ENCODE data around the gene GPR39. TPM values are rescaled to one million over a fixed set of nuclear protein-coding genes. Genes with fewer than 3 reads are reported as not detected.

The GPR39 gene
- total RNA-seq, 2 donors from 2014 or later: 7.3 to 9.6 TPM

DNA sequence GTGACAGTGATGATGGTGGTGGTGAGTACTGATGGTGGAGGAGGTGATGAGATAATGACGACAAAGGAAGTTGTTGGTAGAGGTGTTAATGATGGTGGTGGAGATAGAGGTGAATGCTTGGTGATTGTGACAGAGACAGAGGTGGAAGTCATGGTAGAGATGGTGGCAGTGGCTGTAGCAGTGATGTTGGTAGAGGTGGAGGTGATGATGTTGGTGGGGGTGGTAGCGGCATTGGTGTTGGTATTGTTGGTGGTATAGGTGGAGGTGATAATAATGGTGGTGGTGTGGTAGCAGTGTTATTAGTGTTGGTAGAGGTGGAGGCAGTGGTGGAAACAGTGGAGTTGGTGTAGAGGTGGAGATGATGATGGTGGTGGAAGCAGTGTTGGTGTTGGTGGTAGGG is 217.0 kb downstream of the GPR39 start:
- H3K9me3 ChIP-seq: no peaks in the 10 kb centered on the region
- no peaks in the 10 kb centered on the region for H3K36me3 ChIP-seq (replicated peaks in 1 of 2; ENCODE audit: insufficient read depth in 1 of 2, low read depth in 2 of 2)
- H3K27me3 ChIP-seq: no peaks in the 10 kb centered on the region
- intact Hi-C loops (cut with DNase I): no loop called here
- WGBS, 2 donors: 91 to 96% methylated on average over 2 of the region's 2 CpGs
- DNase-seq: no peak
- peaks cover 27% of the 10 kb centered on the region for H3K4me1 ChIP-seq
- H3K27ac ChIP-seq: no peak overlapping the region
- TF ChIP-seq, protein P1, sequence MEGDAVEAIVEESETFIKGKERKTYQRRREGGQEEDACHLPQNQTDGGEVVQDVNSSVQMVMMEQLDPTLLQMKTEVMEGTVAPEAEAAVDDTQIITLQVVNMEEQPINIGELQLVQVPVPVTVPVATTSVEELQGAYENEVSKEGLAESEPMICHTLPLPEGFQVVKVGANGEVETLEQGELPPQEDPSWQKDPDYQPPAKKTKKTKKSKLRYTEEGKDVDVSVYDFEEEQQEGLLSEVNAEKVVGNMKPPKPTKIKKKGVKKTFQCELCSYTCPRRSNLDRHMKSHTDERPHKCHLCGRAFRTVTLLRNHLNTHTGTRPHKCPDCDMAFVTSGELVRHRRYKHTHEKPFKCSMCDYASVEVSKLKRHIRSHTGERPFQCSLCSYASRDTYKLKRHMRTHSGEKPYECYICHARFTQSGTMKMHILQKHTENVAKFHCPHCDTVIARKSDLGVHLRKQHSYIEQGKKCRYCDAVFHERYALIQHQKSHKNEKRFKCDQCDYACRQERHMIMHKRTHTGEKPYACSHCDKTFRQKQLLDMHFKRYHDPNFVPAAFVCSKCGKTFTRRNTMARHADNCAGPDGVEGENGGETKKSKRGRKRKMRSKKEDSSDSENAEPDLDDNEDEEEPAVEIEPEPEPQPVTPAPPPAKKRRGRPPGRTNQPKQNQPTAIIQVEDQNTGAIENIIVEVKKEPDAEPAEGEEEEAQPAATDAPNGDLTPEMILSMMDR (IDR thresholded peaks at IDR 0.05): no peak
- no peak for TF ChIP-seq POLR2A (IDR thresholded peaks at IDR 0.05)
- ATAC-seq: no peak
- H3K4me3 ChIP-seq: no peak overlapping the region

DNA sequence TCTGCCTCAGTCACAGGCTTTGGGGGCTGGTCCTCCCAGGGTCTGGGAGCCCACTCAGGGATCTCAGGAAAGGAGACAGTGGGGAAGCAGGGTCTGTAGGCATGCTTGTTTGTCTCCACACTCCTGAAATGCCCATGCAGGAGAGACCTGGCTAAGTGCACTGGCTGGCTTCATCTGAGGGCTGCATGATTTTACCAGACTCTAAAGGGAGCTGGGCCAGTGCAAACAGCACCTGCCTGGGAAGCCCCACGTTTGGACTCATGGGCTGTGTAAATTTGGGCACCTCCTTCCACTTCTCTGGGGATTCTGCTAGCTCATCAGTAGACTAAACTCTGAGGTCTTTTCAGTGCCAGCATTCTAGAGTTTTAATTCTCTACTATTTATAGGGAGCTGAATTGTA is 219.7 kb downstream of the GPR39 start:
- Histone ChIP-seq H3K4me3 (no peak overlapping the region), H3K36me3 (replicated peaks in 1 of 2; ENCODE audit: insufficient read depth in 1 of 2, low read depth in 2 of 2) (no peaks in the 10 kb centered on the region)

DNA sequence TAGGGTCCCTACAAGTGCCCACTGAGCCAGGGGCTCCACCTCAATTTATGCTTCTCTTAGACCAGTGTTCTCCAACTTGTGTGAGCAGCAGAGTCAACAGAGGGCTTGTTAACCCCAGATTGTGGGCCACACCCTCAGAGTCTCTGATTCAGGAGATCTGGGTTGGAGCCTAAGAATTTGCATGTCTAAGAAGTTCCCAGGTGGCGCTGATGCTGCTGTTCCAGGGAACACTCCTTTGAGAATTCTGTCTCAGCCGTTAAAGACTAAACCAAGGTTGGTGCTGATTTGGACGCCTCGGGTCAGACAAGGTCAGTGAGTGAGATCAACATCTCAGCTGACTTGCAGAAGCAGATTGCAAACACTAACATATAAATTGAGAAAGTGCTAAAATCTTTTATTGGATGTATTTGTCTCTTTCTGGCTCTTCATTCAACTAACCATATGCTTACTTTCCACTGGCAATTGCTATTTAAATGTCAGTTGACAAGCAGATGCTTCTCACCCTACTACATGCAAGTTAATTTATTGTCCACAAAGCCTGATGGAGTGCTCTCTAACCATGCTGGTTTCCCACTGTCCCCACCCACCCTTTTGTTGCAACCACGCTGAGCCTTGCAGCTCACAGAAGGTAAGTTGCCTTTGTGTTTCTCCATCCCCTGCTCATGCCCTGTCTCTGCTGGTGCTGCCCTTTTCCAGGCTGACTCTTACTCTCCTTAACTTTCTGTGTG is 221.9 kb downstream of the GPR39 start:
- Histone ChIP-seq H3K4me3 (no peak overlapping the region), H3K36me3 (replicated peaks in 1 of 2; ENCODE audit: insufficient read depth in 1 of 2, low read depth in 2 of 2) (no peaks in the 10 kb centered on the region), H3K27ac (no peak overlapping the region), H3K9me3 (no peaks in the 10 kb centered on the region), H3K27me3 (no peaks in the 10 kb centered on the region), H3K4me1 (peaks cover 6% of the 10 kb centered on the region)
- DNase-seq (no peak), ATAC-seq (no peak)
- no peak for TF ChIP-seq POLR2A (IDR thresholded peaks at IDR 0.05)
- TF ChIP-seq, protein P1 (IDR thresholded peaks at IDR 0.05): no peak
- intact Hi-C loops (cut with DNase I): no loop called here
- 77 to 82% methylated on average over 5 of the region's 5 CpGs for WGBS, 2 donors

More for the DNA sequence above, 219.7 kb downstream of the GPR39 start:
- intact Hi-C loops (cut with DNase I): no loop called here
- ATAC-seq (no peak), DNase-seq (no peak)
- TF ChIP-seq, protein P1 (IDR thresholded peaks at IDR 0.05): no peak
- no peak for TF ChIP-seq POLR2A (IDR thresholded peaks at IDR 0.05)
- Histone ChIP-seq H3K9me3 (no peaks in the 10 kb centered on the region), H3K27me3 (no peaks in the 10 kb centered on the region), H3K4me1 (peaks cover 23% of the 10 kb centered on the region), H3K27ac (no peak overlapping the region)
- 0 to 7% methylated on average over 1 of the region's 1 CpG for WGBS, 2 donors

DNA sequence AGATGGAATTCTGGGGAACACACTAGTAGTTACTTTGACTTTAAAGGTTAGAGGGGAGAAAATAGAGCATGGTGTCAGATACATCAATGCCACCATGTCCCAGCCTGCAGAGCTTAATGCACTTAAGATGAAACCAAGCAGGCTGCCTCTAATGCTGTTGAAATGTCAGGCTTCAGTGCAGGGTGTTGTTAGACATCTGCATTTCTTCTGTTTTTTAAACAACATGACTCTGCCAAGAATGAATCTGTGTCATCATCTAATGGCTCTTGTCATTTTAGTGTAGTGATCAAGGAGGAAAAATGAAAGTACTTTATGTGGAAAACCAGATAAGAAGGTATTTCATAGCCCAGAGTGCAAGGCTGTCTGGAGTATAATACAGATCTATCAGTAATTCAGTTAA is 223.5 kb downstream of the GPR39 start:
- no peak for TF ChIP-seq POLR2A (IDR thresholded peaks at IDR 0.05)
- TF ChIP-seq, protein P1 (IDR thresholded peaks at IDR 0.05): no peak
- no peaks in the 10 kb centered on the region for H3K36me3 ChIP-seq (replicated peaks in 1 of 2; ENCODE audit: insufficient read depth in 1 of 2, low read depth in 2 of 2)
- peaks cover 6% of the 10 kb centered on the region for H3K4me1 ChIP-seq
- intact Hi-C loops (cut with DNase I): no loop called here
- DNase-seq: no peak
- H3K9me3 ChIP-seq: no peaks in the 10 kb centered on the region
- no peak for ATAC-seq
- no peaks in the 10 kb centered on the region for H3K27me3 ChIP-seq
- no peak overlapping the region for H3K27ac ChIP-seq
- no peak overlapping the region for H3K4me3 ChIP-seq

DNA sequence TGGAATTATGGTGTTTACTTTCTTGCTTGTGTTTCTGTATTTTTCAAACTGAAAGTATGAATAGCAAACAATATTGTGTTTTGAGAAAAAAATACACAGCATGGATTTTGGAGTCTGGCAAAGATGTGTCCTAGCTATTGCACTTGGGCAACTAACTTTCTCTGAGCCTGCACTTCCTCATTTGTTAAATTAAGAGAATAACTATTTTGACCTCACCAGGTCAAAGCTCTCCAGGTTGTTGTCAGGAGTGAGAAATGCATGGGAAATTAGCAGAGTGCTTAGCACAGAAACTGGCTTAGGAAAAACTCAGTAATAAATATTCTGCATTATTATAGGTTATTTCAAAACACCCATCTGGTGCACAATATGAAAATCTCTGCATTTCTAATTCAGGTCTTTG is 225.2 kb downstream of the GPR39 start:
- intact Hi-C loops (cut with DNase I): no loop called here
- TF ChIP-seq, protein P1 (IDR thresholded peaks at IDR 0.05): no peak
- no peak for TF ChIP-seq POLR2A (IDR thresholded peaks at IDR 0.05)
- H3K9me3 ChIP-seq: no peaks in the 10 kb centered on the region
- H3K4me1 ChIP-seq: no peaks in the 10 kb centered on the region
- no peaks in the 10 kb centered on the region for H3K36me3 ChIP-seq (replicated peaks in 1 of 2; ENCODE audit: insufficient read depth in 1 of 2, low read depth in 2 of 2)
- ATAC-seq: no peak
- DNase-seq: no peak
- H3K27me3 ChIP-seq: no peaks in the 10 kb centered on the region
- H3K4me3 ChIP-seq: no peak overlapping the region
- H3K27ac ChIP-seq: no peak overlapping the region

Measured in body of pancreas (tissue), 4 donors.